Muscle of arm (tissue), 14 donors: Measurements from ENCODE around the gene ZNF521. TPM values are rescaled to one million over a fixed set of nuclear protein-coding genes. Genes with fewer than 3 reads are reported as not detected.

Source experiments
- DNase-seq: peaks from one replicate; pipeline ENCODE4 v3.0.0-alpha.2; 2013
- long read RNA-seq, 11 donors: transcript quantifications; one replicate each; lab custom pipeline, GENCODE V29; 2026
- polyA plus RNA-seq, 12 donors: library from polyadenylated mRNA; unstranded; fragments of 120-200 nt; gene quantifications; one replicate each; pipeline ENCODE4 v1.2.1, GENCODE V29; 2013; ENCODE audit not compliant: insufficient read length in 12 of 12

Gene ZNF521
- 10 to 100 TPM in 11 of 12 donors, not detected in 1; 39.8 to 52.6 (median 45.0) TPM for polyA plus RNA-seq
- long read RNA-seq, donor 1, full-length matches to known transcripts = 1 of 1 reads
- long read RNA-seq, donor 1, partial matches to known transcripts = 0 of 1 reads
- long read RNA-seq, donor 1, other reads (novel, unspliced or antisense) = 0 of 1 reads
- long read RNA-seq, donor 2, full-length matches to known transcripts = 4 of 9 reads
- long read RNA-seq, donor 2, partial matches to known transcripts = 5 of 9 reads
- long read RNA-seq, donor 2, other reads (novel, unspliced or antisense) = 0 of 9 reads
- long read RNA-seq, donor 3, partial matches to known transcripts = 6 of 6 reads
- long read RNA-seq, donor 3, other reads (novel, unspliced or antisense) = 0 of 6 reads
- long read RNA-seq, donor 4, full-length matches to known transcripts = 1 of 7 reads
- long read RNA-seq, donor 4, partial matches to known transcripts = 6 of 7 reads
- long read RNA-seq, donor 4, other reads (novel, unspliced or antisense) = 0 of 7 reads
- long read RNA-seq, donor 5, full-length matches to known transcripts = 6 of 18 reads
- long read RNA-seq, donor 5, partial matches to known transcripts = 12 of 18 reads
- long read RNA-seq, donor 5, other reads (novel, unspliced or antisense) = 0 of 18 reads
- long read RNA-seq, donor 6 = 0 reads
- long read RNA-seq, donor 7, full-length matches to known transcripts = 3 of 8 reads
- long read RNA-seq, donor 7, partial matches to known transcripts = 5 of 8 reads
- long read RNA-seq, donor 7, other reads (novel, unspliced or antisense) = 0 of 8 reads
- long read RNA-seq, donor 8, partial matches to known transcripts = 6 of 9 reads
- long read RNA-seq, donor 8, other reads (novel, unspliced or antisense) = 0 of 9 reads
- long read RNA-seq, donor 9, partial matches to known transcripts = 6 of 6 reads
- long read RNA-seq, donor 9, other reads (novel, unspliced or antisense) = 0 of 6 reads
- long read RNA-seq, donor 10, full-length matches to known transcripts = 4 of 4 reads
- long read RNA-seq, donor 10, partial matches to known transcripts = 0 of 4 reads
- long read RNA-seq, donor 10, other reads (novel, unspliced or antisense) = 0 of 4 reads
- long read RNA-seq, donor 11, full-length matches to known transcripts = 2 of 12 reads
- long read RNA-seq, donor 11, partial matches to known transcripts = 10 of 12 reads
- long read RNA-seq, donor 11, other reads (novel, unspliced or antisense) = 0 of 12 reads

DNA sequence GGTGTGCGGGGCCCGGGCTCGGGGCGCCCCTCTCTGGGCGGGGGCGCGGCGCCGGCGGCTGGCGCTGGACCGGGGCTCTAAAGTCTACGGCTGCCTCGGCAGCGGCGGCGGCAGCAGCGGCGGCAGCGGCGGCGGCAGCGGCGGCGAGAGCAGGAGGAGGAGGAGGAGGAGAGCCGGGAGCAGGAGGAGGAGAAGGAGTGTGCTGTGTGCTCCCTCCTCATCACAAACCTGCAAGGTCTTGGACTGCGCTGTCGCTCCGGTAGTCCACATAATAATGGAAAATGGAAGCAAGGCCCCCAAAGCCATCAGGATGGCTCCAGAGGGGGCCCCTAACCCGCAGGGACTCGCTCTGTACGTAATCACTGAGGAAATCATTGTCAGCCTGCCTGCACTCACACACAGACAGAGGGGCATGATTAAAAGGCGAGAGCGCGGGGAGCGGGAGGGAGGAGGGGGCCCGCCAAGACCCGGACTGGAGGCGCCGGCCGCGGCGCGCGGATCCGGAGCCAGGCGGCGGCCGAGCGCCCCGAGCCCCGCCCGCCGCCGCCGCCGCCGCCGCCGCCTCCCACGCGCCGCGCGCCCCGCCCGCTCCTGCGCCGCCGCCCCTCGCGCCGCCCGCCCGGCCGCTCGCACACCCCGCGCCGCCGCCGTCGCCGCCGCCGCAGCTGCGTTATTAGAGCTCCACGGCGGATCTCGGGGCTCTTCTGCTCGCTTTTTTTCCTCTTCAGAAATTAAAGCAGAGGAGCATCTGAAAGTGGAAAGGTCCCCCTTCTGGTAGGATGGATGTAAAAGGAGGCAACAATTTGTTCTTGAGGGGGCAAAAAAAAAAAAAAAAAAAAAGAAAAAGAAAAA, at the start of gene ZNF521:
Gene ZNF521, minus strand, starts transcription at position 390 of the 852 bp plus-strand sequence. CDS start 1,220 bp downstream, outside the sequence.
- DNase-seq = peak; percentile 93

GRCh38 chr18:25399554-25399953, 47.6 kb upstream of the ZNF521 start:
- DNase-seq = no peak

DNA sequence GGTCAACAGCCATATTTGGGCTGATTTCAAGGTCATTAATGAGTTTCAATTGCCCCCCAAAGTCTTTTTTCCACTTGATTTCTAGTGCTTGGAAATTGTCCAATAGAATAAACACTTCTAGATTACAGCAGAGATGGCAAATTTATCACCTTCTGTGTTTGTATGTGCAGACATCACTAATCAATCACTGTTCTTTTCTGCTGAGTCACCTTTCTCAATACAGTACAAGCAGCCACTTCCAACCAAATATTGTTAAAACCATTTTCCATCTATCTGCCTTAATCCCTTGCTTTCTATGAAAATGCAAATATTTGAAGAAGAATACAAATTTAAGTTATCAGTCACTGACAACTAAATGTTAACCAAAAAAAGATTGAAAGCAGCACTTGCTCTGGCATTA, 40.2 kb upstream of the ZNF521 start:
- no peak for DNase-seq

DNA sequence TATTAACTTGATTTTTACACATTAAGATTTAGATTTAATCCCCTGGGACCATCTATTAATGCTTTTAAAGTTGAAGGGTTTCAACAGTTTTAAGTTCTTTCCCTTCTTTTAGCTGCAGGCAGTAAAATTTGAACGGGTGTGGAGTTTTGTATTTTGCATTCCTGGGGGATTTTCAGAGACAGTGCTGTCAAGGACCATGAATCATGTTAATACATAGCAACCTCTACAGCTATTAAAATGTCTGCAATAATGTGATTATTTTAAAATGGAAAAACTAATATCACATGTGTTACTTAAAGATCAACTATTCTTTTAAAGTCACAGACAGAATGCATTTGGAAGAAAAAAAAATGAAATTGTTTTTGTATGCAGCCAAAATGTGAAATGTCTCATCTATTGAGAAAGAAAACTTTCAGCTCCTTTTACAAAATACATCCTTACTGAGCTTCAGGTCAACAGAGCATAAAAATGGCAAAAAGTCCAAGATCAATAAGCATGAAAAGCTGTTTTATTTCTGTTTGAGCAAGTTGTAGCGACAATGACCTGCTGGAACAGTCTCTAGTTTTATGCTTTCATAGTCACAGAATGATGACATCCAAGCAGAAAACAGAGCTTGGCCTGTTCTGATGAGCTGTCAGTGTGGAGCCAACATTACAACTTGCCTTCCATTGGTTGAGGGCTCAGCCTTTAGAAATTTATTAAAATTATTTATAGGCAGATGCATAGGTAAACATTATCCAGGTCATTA, 21.6 kb upstream of the ZNF521 start:
- no peak for DNase-seq

DNA sequence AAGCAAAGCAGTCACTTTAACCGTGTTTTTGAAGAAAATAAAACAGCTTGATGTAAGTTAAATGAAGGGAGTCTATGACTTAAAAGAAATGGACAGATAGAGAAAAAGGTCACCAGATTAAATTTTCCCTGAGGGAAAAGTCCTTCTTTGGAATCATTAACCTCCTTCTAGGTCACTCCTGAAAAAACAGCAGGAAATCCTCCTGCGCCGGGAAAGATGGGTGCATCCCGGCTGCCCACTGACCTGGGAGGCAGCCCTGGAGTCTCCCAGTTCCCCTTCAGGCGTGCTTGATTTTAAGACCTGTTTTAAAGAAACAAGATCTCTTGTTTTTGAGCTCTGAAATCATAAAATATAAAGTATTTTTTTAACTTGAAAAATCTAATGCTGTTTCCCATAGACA, 18.4 kb upstream of the ZNF521 start:
- no peak for DNase-seq

GRCh38 chr18:25365242-25365641, 13.3 kb upstream of the ZNF521 start:
- no peak for DNase-seq

DNA sequence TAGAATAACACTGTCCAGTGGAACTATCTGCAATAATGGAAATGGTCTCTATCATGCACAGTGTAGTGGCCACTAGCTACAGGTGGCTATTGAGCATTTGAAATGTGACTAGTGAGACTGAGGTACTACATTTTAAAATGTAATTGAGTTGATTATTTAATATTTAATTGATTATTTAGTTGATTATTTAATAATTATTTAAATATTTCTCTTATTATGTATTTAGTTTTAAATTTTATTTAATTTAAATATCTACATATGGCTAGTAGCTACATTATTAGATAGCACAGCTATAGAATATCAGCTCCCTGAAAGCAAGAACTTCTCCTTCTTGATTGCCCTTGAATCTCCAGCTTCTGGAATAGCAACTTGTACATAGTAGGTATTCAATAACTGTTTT, 12.8 kb upstream of the ZNF521 start:
- no peak for DNase-seq

- DNase-seq = no peak
Measured at GRCh38 chr18:25360301-25360899, 8.4 kb upstream of the ZNF521 start.

DNA sequence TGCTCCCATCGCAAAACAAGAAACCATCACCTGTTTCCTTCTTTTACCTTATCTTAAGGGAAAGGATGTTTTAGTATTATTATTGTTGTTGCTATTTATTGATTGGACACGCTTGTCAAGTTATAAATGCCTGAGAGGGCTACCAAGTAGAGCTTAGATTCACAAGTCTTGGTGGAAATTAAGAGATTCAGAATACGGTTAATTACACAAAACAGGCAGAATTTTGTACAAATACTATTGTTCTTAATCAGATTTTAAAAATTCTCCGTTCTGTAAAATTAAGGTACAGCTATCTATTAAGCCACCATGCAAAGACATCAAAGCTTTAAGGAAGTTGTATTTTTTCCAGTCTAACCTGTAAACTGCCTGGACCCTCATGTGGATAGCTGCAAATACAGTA, 1.1 kb upstream of the ZNF521 start:
- DNase-seq = no peak

- no peak for DNase-seq
Measured at GRCh38 chr18:25352629-25353005, 651 bp upstream of the ZNF521 start.

- DNase-seq = peak; percentile 53
Measured at GRCh38 chr18:25351280-25351775, 638 bp downstream of the ZNF521 start.

GRCh38 chr18:25350489-25351251, 1.3 kb downstream of the ZNF521 start:
- peak; percentile 85 for DNase-seq

GRCh38 chr18:25349926-25350487, 2.0 kb downstream of the ZNF521 start:
- peak; percentile 50 for DNase-seq

DNA sequence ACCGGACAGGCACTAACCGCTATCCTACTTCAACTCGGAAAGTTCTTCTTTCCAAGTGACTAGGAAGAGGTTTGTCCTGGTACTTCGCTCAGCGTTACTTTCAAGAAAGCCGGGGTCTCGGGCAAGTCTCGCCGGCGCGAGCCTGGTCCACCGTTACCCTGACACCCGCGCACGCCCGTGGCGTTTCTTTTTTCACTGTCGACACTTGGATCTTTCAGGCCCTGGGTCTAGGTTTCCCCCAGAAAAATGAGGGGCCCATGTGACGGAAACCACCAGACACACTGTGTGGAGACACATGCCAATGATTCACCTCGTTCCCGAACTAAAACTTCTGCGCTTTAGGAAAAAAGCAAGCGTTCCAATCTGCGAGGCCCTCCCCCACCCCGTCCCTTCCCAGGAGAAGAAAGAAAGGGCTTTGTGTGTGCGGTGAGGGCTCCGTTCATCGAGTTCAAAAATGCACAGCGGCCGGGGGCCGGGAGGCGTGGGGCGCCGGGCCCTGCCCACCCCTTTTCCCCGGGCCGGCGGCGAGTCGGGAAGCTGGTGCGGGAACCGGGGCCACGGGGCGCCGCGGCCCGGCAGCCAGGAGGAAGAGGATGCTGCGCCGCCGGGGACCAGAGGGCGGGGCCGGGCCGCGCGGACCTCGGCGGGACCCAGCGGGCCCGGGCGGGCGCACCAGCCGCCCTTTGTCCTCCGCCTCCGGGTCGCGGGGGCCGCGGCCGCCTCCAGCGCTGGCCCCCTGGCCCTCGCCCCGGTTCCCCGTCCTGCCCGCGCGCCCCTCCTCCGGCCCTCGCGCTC, 2.6 kb downstream of the ZNF521 start:
- DNase-seq = peak; percentile 68

DNA sequence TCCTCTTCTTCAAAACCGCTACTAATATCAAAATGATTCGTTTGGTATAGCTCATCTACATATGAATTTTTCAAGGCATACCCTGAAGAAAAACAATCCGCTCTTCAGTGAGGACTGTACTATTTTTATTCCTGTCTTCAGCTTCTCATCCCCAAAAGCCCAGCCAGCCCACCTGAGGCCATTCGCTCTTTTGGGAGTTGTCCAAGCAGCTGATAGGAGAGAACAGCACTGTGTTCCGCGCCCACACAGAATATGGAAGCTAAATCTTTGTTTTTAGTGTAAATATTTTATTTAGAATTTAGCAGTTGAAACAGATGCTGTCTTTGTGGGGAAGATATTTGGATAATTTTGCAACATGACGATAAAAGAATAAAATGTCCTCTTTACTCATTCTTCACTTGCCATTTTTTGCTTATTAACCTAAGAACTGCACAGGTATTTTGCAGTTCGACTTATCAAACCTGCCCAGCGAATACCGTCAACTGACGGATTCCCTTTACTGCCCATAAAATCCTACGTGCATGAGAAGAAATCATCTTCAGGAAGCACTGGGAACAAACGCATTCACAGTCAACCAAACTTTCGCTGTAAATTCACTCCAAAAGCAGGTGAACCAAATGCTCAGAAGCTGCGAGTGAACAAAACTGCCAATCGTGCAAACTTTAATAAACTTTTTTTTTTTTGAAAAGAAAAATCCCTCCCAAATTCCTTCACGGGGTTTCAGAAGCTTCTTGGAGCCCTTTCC, 3.4 kb downstream of the ZNF521 start:
- DNase-seq = peak; percentile 45

DNA sequence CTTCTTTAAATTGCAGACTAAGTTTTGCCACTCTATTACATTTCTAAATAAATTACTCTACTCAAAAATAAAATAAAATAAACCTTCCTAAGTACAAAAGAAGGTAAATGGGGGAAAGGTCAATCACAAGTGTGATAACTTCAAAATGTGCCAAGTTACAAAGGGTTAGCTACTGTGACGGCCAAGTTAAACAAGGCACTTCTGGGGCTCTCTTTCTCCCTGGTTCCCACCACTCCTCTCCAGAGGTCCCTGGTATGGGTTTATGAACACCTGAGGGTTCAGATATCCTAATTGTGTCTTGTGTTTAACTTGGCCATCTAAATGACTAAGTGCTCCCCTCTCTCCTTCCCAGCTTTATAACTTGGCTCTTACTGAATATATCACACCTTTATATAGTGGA, 5.4 kb downstream of the ZNF521 start:
- no peak for DNase-seq
